Measurements from ENCODE around the gene SERPINB7.
"Not testable (repeated sequence)": the region's sequence is repeated elsewhere in the genome, so short reads cannot be mapped to it uniquely, and the experiment has no call there.

Gene SERPINB7, protein sequence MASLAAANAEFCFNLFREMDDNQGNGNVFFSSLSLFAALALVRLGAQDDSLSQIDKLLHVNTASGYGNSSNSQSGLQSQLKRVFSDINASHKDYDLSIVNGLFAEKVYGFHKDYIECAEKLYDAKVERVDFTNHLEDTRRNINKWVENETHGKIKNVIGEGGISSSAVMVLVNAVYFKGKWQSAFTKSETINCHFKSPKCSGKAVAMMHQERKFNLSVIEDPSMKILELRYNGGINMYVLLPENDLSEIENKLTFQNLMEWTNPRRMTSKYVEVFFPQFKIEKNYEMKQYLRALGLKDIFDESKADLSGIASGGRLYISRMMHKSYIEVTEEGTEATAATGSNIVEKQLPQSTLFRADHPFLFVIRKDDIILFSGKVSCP

DNA sequence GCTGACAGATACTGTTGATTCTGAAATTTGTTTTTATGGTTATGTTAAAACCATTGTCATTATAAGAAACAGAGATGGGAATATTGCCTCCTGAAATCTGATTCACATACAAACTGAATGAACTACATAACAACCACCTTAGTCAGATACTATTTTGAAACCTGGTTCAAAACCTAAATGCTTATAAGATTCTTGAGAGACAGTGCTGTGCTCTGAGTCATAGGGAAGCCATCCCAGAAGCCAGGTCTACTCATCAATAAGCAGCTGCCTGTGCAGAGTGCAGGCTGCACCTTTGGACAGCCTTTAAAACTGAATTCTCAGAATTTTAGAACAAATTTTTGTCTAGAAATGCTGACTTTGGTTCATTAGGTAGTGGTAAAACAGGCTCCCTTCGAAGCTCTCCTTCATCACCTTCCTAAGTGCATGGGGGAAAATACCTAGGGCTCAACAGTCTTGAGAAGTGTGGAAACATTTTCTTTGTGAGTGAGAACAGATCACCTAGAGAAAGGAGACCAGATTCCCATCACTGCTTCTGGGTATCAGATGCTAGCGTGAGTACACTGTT is at the start of gene SERPINB7:
TSS of gene SERPINB7 (plus strand) at position 253 of the 565 bp plus-strand sequence. CDS start 6,955 bp downstream, outside the sequence.
- in situ Hi-C loops (cut with HindIII; ENCODE audit: low pct_ligation_motif_present, low pct_unique_long_range_greater_than_20kb, low sequenced_read_pairs) = no loop called here
- DNase-seq = peak; percentile 71

DNA sequence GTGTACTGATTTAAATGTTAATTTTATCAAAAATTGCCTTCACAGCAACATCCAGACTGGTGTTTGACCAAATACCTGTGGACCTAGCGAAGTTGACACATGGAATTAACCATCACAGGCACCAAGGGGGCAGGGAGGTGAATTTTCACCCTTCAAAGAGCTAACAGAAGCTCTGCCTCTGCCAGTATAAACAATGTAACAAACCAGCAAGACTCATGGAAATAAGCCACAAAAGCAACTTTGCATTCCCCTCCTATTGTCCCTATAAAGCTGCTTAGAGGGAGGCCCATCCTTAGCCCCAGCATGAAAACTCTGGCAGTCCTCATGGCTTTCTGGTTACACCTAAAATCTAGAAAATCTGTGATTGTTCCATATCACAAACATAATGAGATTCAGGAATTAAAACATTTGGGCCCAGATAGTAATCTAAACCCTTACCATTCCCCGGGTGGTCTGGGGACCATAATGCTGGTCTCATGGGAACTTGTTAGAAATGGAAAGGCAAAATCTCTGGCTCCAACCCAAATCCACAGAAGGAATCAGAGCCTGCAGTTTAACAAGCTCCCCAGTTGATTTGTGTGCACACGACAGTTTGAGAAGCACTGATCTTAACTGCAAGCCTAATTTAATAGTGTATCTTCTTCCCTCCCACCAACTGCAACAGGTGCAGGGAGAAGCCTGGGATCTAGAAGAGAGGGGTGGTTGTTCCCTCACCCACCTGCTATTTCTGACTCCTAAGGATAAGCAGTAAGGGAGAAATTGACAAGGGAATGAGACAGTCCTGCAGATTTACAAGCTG is 49.3 kb upstream of the SERPINB7 start:
- DNase-seq = no peak
- in situ Hi-C loops (cut with HindIII; ENCODE audit: low pct_ligation_motif_present, low pct_unique_long_range_greater_than_20kb, low sequenced_read_pairs) = no loop called here

DNA sequence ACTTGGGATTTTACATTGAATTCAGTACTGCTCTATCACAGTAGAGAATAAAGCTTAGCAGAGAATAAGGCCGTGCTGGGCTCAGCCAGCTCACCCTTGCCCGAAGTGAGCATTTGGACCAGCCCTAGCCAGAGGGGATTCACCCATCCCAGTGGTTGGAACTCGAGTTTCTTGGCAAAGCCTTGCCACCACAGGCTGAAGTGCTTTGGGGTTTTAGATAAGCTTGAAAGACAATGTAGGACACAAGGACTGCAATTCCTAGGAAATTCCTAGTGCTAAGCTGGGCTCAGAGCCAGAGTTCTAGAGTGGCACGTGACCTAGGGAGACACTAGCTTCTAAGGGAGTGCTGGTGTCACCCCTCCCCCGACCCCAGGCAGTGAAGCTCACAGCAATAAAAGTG is 44.4 kb upstream of the SERPINB7 start:
- DNase-seq = no peak
- in situ Hi-C loops (cut with HindIII; ENCODE audit: low pct_ligation_motif_present, low pct_unique_long_range_greater_than_20kb, low sequenced_read_pairs) = no loop called here

DNA sequence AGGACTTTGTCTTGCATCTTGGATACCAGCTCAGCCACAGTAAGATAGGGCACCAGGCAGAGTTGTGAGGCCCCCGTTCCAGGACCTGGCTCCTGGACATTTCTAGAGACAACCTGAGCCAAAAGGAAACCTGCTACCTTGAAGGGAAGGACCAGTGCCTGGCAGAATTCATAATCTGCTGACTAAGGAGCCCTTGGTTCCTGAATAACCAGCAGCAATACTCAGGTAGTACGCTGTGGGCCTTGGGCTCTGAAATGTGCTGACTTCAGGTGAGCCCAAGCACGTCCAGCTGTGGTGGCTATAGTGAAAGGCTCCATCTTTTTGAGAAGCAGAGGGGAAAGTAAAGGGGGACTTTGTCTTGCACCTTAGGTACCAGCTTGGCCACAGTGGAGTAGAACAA is 44.0 kb upstream of the SERPINB7 start:
- DNase-seq = no peak
- in situ Hi-C loops (cut with HindIII; ENCODE audit: low pct_ligation_motif_present, low pct_unique_long_range_greater_than_20kb, low sequenced_read_pairs) = no loop called here

DNA sequence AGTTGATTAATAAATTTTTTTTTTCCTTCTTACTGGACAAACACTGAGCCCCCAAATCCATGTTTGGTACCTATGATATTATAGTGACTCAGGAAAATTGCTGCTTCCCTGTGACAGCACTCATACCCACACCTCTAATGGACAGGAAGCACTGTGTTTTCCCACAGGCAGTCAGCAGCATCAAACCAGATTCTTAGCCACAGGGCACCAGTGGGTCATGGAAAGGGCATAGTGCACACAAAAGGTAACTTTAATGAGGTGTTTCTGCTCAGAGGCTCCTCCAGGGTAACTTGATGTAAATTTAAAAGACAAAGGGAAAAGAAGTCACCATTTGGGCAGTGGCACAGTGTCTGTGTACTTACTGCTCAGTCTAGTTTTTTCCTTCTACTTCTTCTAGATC is 38.3 kb upstream of the SERPINB7 start:
- in situ Hi-C loops (cut with HindIII; ENCODE audit: low pct_ligation_motif_present, low pct_unique_long_range_greater_than_20kb, low sequenced_read_pairs) = no loop called here

DNA sequence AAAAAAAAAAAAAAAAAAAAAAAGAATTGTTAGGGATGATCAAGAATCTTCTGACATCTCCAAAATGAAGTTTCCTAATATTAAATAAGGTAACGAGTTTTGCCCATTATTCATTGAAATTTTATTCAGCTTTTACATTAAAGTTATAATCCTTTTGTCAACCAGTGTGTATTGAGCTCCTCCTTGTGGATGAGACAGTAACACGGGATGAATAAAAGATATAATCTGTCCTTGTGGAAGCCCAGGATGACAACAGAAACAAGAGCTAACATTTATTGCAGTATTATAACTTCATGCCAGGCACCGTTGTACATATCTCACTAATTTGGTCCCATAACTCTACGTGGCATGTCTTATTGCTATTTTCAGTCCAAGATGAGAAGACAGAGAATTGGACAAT is 33.4 kb upstream of the SERPINB7 start:
- in situ Hi-C loops (cut with HindIII; ENCODE audit: low pct_ligation_motif_present, low pct_unique_long_range_greater_than_20kb, low sequenced_read_pairs) = no loop called here
- DNase-seq = peak; percentile 4

More for the DNA sequence above, 38.3 kb upstream of the SERPINB7 start:
- no peak for DNase-seq

DNA sequence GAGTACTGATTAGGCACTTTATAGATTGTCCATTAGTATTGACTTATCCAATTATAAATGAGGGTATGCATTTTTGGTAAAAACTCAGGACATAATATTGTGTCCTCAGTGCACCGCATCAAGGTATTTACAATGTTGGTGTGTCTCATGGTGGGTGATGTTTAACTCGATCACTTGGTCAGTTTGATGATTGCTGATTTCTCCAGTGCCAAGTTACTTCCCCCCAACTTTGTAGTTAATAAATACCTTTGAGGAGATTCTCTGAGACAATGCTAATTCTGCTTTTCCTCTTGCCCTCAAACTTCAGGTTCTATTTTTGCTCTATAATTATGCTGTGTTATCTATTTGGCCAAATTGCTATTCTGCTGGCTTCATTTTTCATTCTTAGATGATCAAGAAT is 28.2 kb upstream of the SERPINB7 start:
- no peak for DNase-seq
- in situ Hi-C loops (cut with HindIII; ENCODE audit: low pct_ligation_motif_present, low pct_unique_long_range_greater_than_20kb, low sequenced_read_pairs) = no loop called here

DNA sequence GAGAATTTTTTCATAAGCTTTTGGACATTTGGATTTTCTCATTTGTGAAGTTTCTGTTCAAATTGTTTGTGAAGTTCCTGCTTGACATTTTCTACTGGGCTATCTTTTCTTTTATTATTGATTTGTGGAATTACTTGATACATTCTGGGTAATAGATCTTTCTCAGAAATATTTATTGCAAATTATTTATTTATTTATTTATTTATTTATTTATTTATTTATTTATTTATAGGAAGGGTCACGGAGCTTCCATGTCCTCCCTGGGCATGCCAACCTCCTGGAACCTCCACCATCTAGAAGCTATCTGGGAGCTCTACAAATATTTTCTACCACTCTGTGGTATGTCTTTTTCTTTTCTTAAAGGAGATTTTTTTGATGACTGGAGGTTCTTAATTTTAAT is 25.7 kb upstream of the SERPINB7 start:
- in situ Hi-C loops (cut with HindIII; ENCODE audit: low pct_ligation_motif_present, low pct_unique_long_range_greater_than_20kb, low sequenced_read_pairs) = no loop called here
- DNase-seq = no peak

DNA sequence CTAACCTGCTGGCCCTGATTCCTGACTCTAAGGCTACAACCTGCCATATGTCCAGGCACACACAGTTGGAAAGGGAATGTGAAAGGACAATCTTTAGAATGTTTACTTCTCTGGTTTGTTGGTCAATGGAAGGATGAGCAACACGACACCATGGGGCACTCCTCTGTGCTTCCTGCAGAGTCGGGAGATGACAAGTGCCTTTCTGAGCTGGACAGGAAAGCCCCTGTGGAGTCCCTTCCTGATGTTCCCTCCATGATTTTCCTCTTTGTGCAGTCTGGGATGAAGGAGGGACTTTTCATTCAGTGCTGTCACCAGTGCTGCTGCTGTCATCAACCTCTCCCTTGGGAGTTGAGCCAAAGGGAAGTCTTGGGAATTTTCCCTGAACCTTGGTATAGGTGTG is 22.6 kb upstream of the SERPINB7 start:
- no peak for DNase-seq
- in situ Hi-C loops (cut with HindIII; ENCODE audit: low pct_ligation_motif_present, low pct_unique_long_range_greater_than_20kb, low sequenced_read_pairs) = no loop called here

DNA sequence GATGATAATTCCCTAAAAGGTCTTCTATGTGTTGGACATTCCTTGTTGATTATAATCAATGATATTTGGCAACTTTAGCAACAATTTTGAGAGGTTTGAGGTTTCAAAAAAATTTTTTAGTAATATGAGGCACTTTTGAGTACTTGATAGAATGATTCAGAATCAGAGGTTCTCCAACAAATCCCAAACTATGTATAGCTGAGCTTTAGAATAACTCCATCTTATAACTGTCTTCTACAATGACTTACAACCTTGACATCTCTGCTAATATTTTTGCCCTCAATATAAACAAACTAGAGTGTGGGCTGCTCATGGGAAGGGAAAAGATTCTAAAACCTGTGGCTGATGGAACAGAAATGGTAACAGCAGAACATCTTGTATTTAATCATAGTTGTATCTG is 21.5 kb upstream of the SERPINB7 start:
- in situ Hi-C loops (cut with HindIII; ENCODE audit: low pct_ligation_motif_present, low pct_unique_long_range_greater_than_20kb, low sequenced_read_pairs) = no loop called here
- no peak for DNase-seq

DNA sequence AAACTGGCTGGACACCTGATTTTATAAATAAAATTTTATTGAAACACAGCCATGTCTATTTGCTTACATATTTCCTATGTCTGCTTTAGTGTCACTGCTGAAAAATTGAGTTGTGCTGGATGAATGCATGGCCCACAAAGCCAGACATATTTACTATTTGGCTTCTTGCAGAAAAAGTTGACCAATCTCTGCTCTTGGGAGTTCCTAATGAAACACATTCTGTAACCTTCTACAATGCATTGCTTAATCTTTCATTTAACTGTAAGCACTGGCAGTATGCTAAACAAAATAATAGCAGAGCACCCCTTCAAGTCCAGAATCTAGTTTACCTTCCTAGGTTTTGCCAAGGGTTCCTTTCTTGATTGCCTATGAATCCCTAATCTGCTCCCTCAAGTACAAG is 17.7 kb upstream of the SERPINB7 start:
- in situ Hi-C loops (cut with HindIII; ENCODE audit: low pct_ligation_motif_present, low pct_unique_long_range_greater_than_20kb, low sequenced_read_pairs) = no loop called here
- no peak for DNase-seq

DNA sequence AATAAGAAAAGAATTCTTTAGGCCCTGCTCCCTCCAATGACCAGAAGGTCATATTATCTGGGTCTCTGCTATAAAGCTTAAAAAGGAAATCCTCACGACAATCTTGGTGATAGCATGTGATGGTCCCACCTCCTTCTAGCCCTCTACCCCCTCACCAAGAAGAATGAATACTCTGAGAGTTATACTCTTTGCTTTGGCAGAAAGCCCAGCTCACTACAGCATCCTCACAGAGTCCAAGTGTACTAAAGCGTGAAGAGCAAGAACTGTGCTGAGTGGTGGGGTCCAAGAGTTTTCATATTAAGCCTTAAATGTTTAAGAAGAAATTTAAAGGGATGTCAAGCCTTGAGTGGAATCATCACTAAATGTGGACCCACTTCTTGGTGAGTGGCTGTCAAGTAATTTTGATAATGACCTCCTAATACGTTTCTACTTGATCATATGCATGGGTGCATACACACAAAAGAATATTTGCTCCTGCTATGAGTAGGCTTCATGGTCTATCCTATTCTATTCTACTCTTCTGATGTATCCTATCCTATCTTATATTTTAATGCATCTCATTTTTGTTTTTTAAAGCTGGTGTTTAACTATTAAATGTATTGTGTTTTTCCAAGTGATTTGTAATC is 16.5 kb upstream of the SERPINB7 start:
- in situ Hi-C loops (cut with HindIII; ENCODE audit: low pct_ligation_motif_present, low pct_unique_long_range_greater_than_20kb, low sequenced_read_pairs) = no loop called here
- DNase-seq = no peak

DNA sequence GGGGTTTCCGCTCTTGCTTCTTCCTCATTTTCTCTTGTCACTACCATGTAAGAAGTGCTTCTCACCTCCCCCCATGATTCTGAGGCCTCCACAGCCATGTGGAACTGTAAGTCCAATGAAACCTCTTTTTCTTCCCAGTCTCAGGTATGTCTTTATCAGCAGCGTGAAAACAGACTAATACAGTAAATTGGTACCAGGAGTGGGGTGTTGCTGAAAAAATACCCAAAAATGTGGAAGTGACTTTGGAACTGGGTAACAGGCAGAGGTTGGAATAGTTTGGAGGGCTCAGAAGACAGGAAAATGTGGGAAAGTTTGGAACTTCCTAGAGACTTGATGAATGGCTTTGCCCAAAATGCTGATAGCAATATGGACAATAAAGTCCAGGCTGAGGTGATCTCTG is 15.4 kb upstream of the SERPINB7 start:
- DNase-seq; in situ Hi-C loops (cut with HindIII; ENCODE audit: low pct_ligation_motif_present, low pct_unique_long_range_greater_than_20kb, low sequenced_read_pairs): not testable (repeated sequence)

DNA sequence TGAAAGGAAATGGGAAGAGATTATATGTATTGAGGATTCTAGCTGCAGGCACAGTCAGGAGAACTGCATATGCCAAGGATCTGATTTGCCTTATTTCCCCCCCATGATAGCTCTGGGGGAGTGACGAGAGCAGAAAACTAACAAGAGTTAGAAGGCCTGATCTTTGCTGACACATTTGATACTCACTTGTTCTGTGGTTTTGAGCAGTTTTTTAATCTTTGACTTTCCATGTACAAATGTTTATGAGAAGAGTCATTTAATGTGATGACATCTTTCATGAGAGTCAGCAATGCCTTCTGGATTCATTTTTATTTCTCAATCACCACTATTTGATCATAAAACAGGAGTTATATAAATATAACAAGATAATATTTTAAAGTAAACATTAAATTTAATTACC is 12.7 kb upstream of the SERPINB7 start:
- no peak for DNase-seq
- in situ Hi-C loops (cut with HindIII; ENCODE audit: low pct_ligation_motif_present, low pct_unique_long_range_greater_than_20kb, low sequenced_read_pairs) = no loop called here

DNA sequence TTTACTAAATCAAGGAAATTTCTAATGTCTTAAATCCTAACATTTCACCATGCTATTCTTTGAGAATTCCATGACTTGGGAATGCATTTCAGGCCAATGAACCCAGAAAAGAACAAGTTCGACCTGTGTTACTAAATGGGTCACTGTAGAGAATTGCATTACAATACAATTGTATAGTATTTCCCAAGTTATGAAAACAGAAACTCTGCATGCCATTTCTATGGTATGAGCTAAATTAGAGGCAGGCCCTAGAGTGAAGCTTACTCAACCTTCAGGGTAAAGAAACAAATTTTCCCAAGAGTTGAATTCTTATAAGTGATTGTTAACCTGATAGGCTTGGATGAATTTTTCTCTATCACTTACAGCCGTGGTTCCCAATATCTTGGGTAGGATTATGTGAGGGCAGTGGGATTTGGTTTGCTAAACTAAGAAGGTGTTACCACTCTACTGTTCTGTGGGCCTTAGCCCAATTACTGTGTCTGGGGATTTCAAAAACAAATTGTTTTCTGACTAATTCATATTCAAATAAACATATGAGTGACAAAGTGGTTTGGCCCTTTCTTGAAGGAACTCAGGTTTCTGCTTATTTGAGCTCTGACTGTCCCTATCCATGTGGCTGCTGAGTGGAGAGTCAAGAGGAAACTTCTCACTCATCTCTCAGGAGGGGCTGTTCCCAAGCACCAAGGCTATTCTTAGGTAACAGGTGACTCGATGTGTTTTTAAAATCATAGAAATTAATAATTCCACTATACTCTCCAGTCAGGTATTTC is 11.2 kb upstream of the SERPINB7 start:
- DNase-seq = no peak
- in situ Hi-C loops (cut with HindIII; ENCODE audit: low pct_ligation_motif_present, low pct_unique_long_range_greater_than_20kb, low sequenced_read_pairs) = no loop called here

DNA sequence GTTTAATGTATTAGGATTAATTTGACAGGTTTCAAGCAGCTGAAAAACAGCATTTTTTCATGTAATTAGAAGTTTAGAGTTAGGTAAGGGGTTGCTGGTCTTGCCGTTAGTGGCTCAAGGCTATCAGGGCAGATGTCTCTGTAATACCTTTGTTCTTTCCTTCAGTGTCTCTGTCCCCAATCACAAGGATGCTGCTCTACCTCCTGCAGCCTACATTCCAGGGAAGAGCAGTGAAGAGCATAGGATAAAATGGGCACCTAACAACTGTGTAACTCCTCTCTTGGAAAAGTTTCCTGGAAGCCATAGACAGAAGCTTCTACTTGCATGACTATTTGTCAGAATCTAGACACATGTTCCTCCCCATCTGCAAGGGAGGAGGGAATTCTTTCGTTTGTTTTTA is 9.4 kb upstream of the SERPINB7 start:
- in situ Hi-C loops (cut with HindIII; ENCODE audit: low pct_ligation_motif_present, low pct_unique_long_range_greater_than_20kb, low sequenced_read_pairs) = no loop called here
- no peak for DNase-seq

DNA sequence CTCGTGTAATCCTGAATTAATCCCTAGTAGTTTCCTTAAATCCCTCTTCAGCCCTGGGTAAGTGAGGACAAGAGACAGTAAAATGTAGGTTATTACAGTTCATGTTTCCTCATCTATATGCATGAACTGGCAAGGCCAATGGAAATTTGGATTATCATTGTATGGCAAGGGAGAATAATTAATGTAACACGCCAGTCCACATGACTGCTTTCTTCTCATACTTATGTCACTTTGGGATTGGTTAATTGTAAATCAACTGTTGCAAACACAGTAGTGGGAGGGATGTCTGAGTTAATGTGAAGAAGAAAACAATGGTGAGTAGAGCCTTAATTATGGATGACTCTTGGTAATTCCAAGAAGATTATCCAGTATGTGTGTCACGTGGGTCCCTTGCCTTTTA is 1.7 kb upstream of the SERPINB7 start:
- DNase-seq = no peak
- in situ Hi-C loops (cut with HindIII; ENCODE audit: low pct_ligation_motif_present, low pct_unique_long_range_greater_than_20kb, low sequenced_read_pairs) = no loop called here

DNA sequence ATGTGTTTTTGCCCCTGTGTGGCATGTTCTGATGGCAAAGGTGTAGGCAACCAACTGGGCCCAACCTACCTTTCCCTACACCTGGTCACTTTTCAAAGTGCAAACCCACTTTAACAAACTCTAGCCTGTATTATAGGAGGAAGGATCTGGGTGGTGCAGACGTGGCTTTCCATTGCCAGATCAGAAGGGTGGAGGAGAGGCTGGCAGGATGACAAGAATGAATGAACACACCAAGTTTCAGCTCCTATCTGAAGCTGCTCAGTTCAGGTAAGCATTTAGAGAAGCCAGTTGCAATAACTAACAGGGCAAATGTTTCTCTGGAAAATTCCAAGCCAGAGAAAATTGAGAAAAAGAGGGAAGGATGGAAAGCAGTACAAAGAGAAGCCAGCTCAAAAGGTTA is 707 bp upstream of the SERPINB7 start:
- in situ Hi-C loops (cut with HindIII; ENCODE audit: low pct_ligation_motif_present, low pct_unique_long_range_greater_than_20kb, low sequenced_read_pairs) = no loop called here

More for the DNA sequence above, 707 bp upstream of the SERPINB7 start:
- DNase-seq = no peak
